ACC112 (cell line): ENCODE results near the gene APCDD1L.
"Not testable (repeated sequence)": the region's sequence is repeated elsewhere in the genome, so short reads cannot be mapped to it uniquely, and the experiment has no call there.

Experiments used
- H2AFZ ChIP-seq: fragments of 200-600 bp; sonication (generic); one replicate; pipeline ENCODE4 v1.6.0; 2017; ENCODE audit warnings: antibody characterized with exemption, low read length; ENCODE audit not compliant: unreplicated experiment
- H3K27ac ChIP-seq: fragments of 200-600 bp; sonication (generic); 2 replicates; pipeline ENCODE4 v1.5.1; 2014; ENCODE audit warnings: low read depth, mild to moderate bottlenecking, antibody characterized with exemption, low read length, moderate library complexity
- H3K27me3 ChIP-seq: fragments of 200-600 bp; sonication (generic); 2 replicates; pipeline ENCODE4 v1.6.1; 2014; ENCODE audit warnings: mild to moderate bottlenecking, antibody characterized with exemption, low read length, moderate library complexity, mixed read lengths; ENCODE audit not compliant: insufficient read depth
- H3K36me3 ChIP-seq: fragments of 200-600 bp; sonication (generic); 2 replicates; pipeline ENCODE4 v1.6.1; 2016; ENCODE audit warnings: mild to moderate bottlenecking, antibody characterized with exemption, low read length, moderate library complexity, mixed read lengths; ENCODE audit not compliant: insufficient read depth
- H3K4me1 ChIP-seq: fragments of 200-600 bp; sonication (generic); one replicate; pipeline ENCODE4 v1.6.1; 2016; ENCODE audit warnings: low read length, mixed read lengths; ENCODE audit not compliant: insufficient read depth, unreplicated experiment, control insufficient read depth
- H3K4me3 ChIP-seq: fragments of 200-600 bp; sonication (generic); 2 replicates; pipeline ENCODE4 v1.5.1; 2014; ENCODE audit warnings: mild to moderate bottlenecking, low read depth, low read length
- H3K79me2 ChIP-seq: fragments of 200-600 bp; sonication (generic); one replicate; pipeline ENCODE4 v1.6.0; 2016; ENCODE audit warnings: low read length; ENCODE audit not compliant: control insufficient read depth, unreplicated experiment, insufficient read depth

Gene APCDD1L

GRCh38 chr20:58435237-58435636 is 80.0 kb downstream of the APCDD1L start:
- Histone ChIP-seq H3K4me3 (no peak overlapping the region), H3K79me2 (peaks cover 90% of the 10 kb centered on the region), H3K36me3 (peaks cover 13% of the 10 kb centered on the region), H3K27me3 (no peaks in the 10 kb centered on the region), H2AFZ (no peak overlapping the region), H3K27ac (no peak overlapping the region), H3K4me1 (peaks cover 33% of the 10 kb centered on the region)

GRCh38 chr20:58434326-58434725 is 80.9 kb downstream of the APCDD1L start:
- no peak overlapping the region for H3K4me3 ChIP-seq
- no peak overlapping the region for H2AFZ ChIP-seq
- H3K4me1 ChIP-seq = peaks cover 26% of the 10 kb centered on the region
- peaks cover 88% of the 10 kb centered on the region for H3K79me2 ChIP-seq
- peaks cover 11% of the 10 kb centered on the region for H3K36me3 ChIP-seq
- no peaks in the 10 kb centered on the region for H3K27me3 ChIP-seq
- H3K27ac ChIP-seq = no peak overlapping the region; the same call in 1 of the 2 replicates

GRCh38 chr20:58433759-58434158 is 81.4 kb downstream of the APCDD1L start:
- Histone ChIP-seq H3K4me1 (peaks cover 24% of the 10 kb centered on the region), H3K27ac (no peak overlapping the region; the same call in 1 of the 2 replicates), H3K79me2 (peaks cover 89% of the 10 kb centered on the region), H3K4me3 (no peak overlapping the region), H2AFZ (no peak overlapping the region), H3K27me3 (no peaks in the 10 kb centered on the region), H3K36me3 (peaks cover 8% of the 10 kb centered on the region)

- Histone ChIP-seq H3K79me2 (peaks cover 90% of the 10 kb centered on the region), H3K4me1 (peaks cover 24% of the 10 kb centered on the region), H2AFZ (no peak overlapping the region), H3K27me3 (no peaks in the 10 kb centered on the region), H3K36me3 (peaks cover 8% of the 10 kb centered on the region), H3K4me3 (no peak overlapping the region), H3K27ac (no peak overlapping the region; the same call in 1 of the 2 replicates)
Measured at GRCh38 chr20:58433029-58433647, 82.1 kb downstream of the APCDD1L start.

- Histone ChIP-seq H3K4me3 (no peak overlapping the region), H3K27ac (no peak overlapping the region), H3K36me3 (peaks cover 6% of the 10 kb centered on the region)
Measured at GRCh38 chr20:58432186-58432954, 82.8 kb downstream of the APCDD1L start.

GRCh38 chr20:58431134-58431533 is 84.1 kb downstream of the APCDD1L start:
- Histone ChIP-seq H3K4me3 (no peak overlapping the region), H3K36me3 (peaks cover 8% of the 10 kb centered on the region), H3K27ac (no peak overlapping the region), H3K4me1 (peaks cover 24% of the 10 kb centered on the region), H3K27me3 (no peaks in the 10 kb centered on the region), H3K79me2 (peaks cover 92% of the 10 kb centered on the region), H2AFZ (no peak overlapping the region)

More at GRCh38 chr20:58432186-58432954, 82.8 kb downstream of the APCDD1L start:
- no peak overlapping the region for H2AFZ ChIP-seq
- peaks cover 24% of the 10 kb centered on the region for H3K4me1 ChIP-seq
- no peaks in the 10 kb centered on the region for H3K27me3 ChIP-seq
- peaks cover 90% of the 10 kb centered on the region for H3K79me2 ChIP-seq

- no peak overlapping the region for H3K27ac ChIP-seq
- H3K4me1 ChIP-seq = peaks cover 24% of the 10 kb centered on the region
- H3K36me3 ChIP-seq = peaks cover 19% of the 10 kb centered on the region
- H3K27me3 ChIP-seq = no peaks in the 10 kb centered on the region
- peaks cover 91% of the 10 kb centered on the region for H3K79me2 ChIP-seq
- H3K4me3 ChIP-seq = no peak overlapping the region
- no peak overlapping the region for H2AFZ ChIP-seq
Measured at GRCh38 chr20:58429303-58429702, 85.9 kb downstream of the APCDD1L start.

- H3K4me3 ChIP-seq = no peak overlapping the region
- no peak overlapping the region for H2AFZ ChIP-seq
- no peaks in the 10 kb centered on the region for H3K27me3 ChIP-seq
- no peak overlapping the region for H3K27ac ChIP-seq
- peaks cover 21% of the 10 kb centered on the region for H3K36me3 ChIP-seq
- peaks cover 92% of the 10 kb centered on the region for H3K79me2 ChIP-seq
- peaks cover 15% of the 10 kb centered on the region for H3K4me1 ChIP-seq
Measured at GRCh38 chr20:58428364-58428763, 86.8 kb downstream of the APCDD1L start.

- H3K27ac ChIP-seq, H3K4me3 ChIP-seq, H3K27me3 ChIP-seq, H2AFZ ChIP-seq, H3K4me1 ChIP-seq: not testable (repeated sequence)
- Histone ChIP-seq H3K79me2 (peaks cover 88% of the 10 kb centered on the region), H3K36me3 (peaks cover 21% of the 10 kb centered on the region)
Measured at GRCh38 chr20:58427571-58427970, 87.6 kb downstream of the APCDD1L start.

- H2AFZ ChIP-seq = no peak overlapping the region
- no peak overlapping the region for H3K27ac ChIP-seq
- H3K36me3 ChIP-seq = peaks cover 19% of the 10 kb centered on the region
- H3K4me1 ChIP-seq = peaks cover 10% of the 10 kb centered on the region
- H3K79me2 ChIP-seq = peaks cover 83% of the 10 kb centered on the region
- H3K4me3 ChIP-seq = no peak overlapping the region
- H3K27me3 ChIP-seq = no peaks in the 10 kb centered on the region
Measured at GRCh38 chr20:58424218-58424969, 90.8 kb downstream of the APCDD1L start.
